ENCODE measurements around the gene OR10G8.

The OR10G8 gene

DNA sequence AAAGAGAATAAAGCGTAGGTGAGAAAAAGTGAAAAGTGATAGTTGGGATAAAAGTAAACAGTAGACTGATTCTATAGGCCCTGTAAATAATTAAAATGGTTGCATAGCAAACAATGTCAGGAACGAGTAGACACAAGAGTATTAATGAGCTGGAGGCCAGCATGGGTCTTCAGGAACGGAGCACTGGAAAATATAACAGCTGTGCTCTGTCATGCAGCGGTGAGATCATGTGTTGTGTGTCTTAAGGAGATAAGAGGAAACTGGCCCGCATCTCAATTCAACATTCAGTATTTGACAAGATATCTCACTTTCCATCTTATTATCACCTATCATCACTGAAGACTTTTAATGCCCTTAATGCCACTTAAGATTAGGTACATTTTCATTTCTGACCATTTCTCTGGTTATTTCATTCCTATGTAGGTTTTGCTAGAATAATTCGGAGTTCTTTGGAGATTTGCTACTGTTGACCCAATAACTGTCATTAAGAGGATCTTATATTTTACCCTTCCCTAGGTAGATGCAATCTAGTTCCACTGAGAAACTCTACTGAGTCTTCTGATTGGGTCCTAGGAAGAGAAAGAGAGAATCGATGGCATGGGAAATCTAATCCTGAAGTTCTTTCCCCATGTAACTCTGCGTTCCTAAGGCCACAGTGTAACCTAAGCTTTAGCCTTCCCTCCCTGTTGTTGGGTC lies 53.2 kb downstream of the OR10G8 start:
- DNase-seq: no peak

Data from fibroblast of skin of right biceps (primary cell).